ENCODE data around the gene INTS1.

The INTS1 gene

GRCh38 chr7:1541431-1542162, 37.4 kb upstream of the INTS1 start:
- TF ChIP-seq CTCF (IDR thresholded peaks at IDR 0.05; ENCODE audit: borderline replicate concordance, control extremely low read depth, extremely low read depth, insufficient read depth, missing control alignments): no peak
- in situ Hi-C loops (cut with MboI; ENCODE audit: low sequenced_read_pairs, unreplicated experiment): no loop called here
- DNase-seq (ENCODE audit: low spot score): no peak

GRCh38 chr7:1540776-1541271, 36.6 kb upstream of the INTS1 start:
- in situ Hi-C loops (cut with MboI; ENCODE audit: low sequenced_read_pairs, unreplicated experiment): no loop called here
- TF ChIP-seq CTCF (IDR thresholded peaks at IDR 0.05; ENCODE audit: borderline replicate concordance, control extremely low read depth, extremely low read depth, insufficient read depth, missing control alignments): no peak
- DNase-seq (ENCODE audit: low spot score): no peak

- TF ChIP-seq CTCF (IDR thresholded peaks at IDR 0.05; ENCODE audit: borderline replicate concordance, control extremely low read depth, extremely low read depth, insufficient read depth, missing control alignments): no peak
- in situ Hi-C loops (cut with MboI; ENCODE audit: low sequenced_read_pairs, unreplicated experiment): no loop called here
- no peak for DNase-seq (ENCODE audit: low spot score)
Observed at GRCh38 chr7:1539882-1540775, 35.9 kb upstream of the INTS1 start.

- no peak for TF ChIP-seq CTCF (IDR thresholded peaks at IDR 0.05; ENCODE audit: borderline replicate concordance, control extremely low read depth, extremely low read depth, insufficient read depth, missing control alignments)
- no peak for DNase-seq (ENCODE audit: low spot score)
- in situ Hi-C loops (cut with MboI; ENCODE audit: low sequenced_read_pairs, unreplicated experiment): no loop called here
Observed at GRCh38 chr7:1539181-1539881, 35.1 kb upstream of the INTS1 start.

- no peak for DNase-seq (ENCODE audit: low spot score)
- no peak for TF ChIP-seq CTCF (IDR thresholded peaks at IDR 0.05; ENCODE audit: borderline replicate concordance, control extremely low read depth, extremely low read depth, insufficient read depth, missing control alignments)
- in situ Hi-C loops (cut with MboI; ENCODE audit: low sequenced_read_pairs, unreplicated experiment): no loop called here
Observed at GRCh38 chr7:1538544-1539180, 34.5 kb upstream of the INTS1 start.

Measured in GM13976 (cell line).